HEK293T (cell line): Measurements from ENCODE around the gene ZNF649.

Experiments
- ARNT ChIP-seq: fragments of 450-650 bp; IDR thresholded peaks from 2 replicates; pipeline ENCODE4 v1.6.1; 2017; ENCODE audit warnings: mild to moderate bottlenecking
- BHLHE40 ChIP-seq: fragments of 450-650 bp; IDR thresholded peaks from 2 replicates; pipeline ENCODE4 v1.6.1; 2016; ENCODE audit warnings: mild to moderate bottlenecking, moderate library complexity, borderline replicate concordance
- FOXM1 ChIP-seq: fragments of 450-650 bp; IDR thresholded peaks from 2 replicates; pipeline ENCODE4 v1.6.1; 2017; ENCODE audit warnings: mild to moderate bottlenecking, borderline replicate concordance
- HDGF ChIP-seq: fragments of 450-650 bp; IDR thresholded peaks from 2 replicates; pipeline ENCODE4 v1.6.1; 2017; ENCODE audit warnings: antibody characterized with exemption, borderline replicate concordance
- LEF1 ChIP-seq: fragments of 450-650 bp; IDR thresholded peaks from 2 replicates; pipeline ENCODE4 v1.6.1; 2017; ENCODE audit warnings: mild to moderate bottlenecking, borderline replicate concordance
- SUZ12 ChIP-seq: fragments of 450-650 bp; IDR thresholded peaks from 2 replicates; pipeline ENCODE4 v1.6.1; 2016; ENCODE audit warnings: mild to moderate bottlenecking

DNA sequence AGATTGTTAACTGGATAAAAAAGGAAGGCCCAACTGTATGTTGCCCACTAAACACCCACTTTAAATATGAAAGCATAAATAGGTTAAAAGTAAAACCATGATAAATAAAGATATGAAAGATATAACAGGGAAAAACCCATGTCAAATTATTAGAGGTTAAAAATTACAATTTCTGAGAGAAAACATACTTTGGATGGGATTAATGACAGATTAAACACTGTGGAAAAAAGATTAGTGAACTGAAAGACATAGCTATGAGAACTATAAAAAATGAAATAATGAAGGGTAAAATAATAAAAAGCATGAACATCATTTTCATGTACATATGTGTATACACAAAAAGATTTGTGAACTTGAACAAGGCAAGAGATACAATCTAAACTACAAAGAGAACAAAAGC lies 14.9 kb downstream of the ZNF649 start:
- no peak for TF ChIP-seq SUZ12
- TF ChIP-seq ARNT, result no peak
- TF ChIP-seq LEF1, result no peak
- no peak for TF ChIP-seq FOXM1
- TF ChIP-seq BHLHE40, result no peak
- TF ChIP-seq HDGF, result no peak
